Activated CD8-positive, alpha-beta T cell treated with anti-CD3 and anti-CD28 coated beads, Interleukin-2, amount 10 ng/mL, durations not matched to agents 7 days and 5 days (primary cell): ENCODE results near the gene CAPN5. TPM values are rescaled to one million over a fixed set of nuclear protein-coding genes. Genes with fewer than 3 reads are reported as not detected.
A peak's percentile ranks its signal among the peaks of the same experiment; 100 is the strongest.
"Not testable (repeated sequence)": the region's sequence is repeated elsewhere in the genome, so short reads cannot be mapped to it uniquely, and the experiment has no call there.

Experiments used
- ATAC-seq: fragments of 150-1000 bp; cut with Tn5 transposase; one replicate; pipeline ENCODE4 v1.10.0; 2021; ENCODE audit warnings: moderate library complexity
- CTCF ChIA-PET: fragments of 350-600 bp; sonication (Branson Sonifier 250); formaldehyde crosslinking; loops from one replicate; lab custom pipeline; 2021; ENCODE audit warnings: antibody characterized with exemption; lab: Charles Lee
- POLR2A ChIA-PET: fragments of 350-600 bp; sonication (Branson Sonifier 250); formaldehyde crosslinking; loops from one replicate; lab custom pipeline; 2021; ENCODE audit warnings: antibody characterized with exemption; lab: Charles Lee
- DNase-seq: peaks from one replicate; pipeline ENCODE4 v3.0.0-alpha.2; 2020
- H3K27ac Mint-ChIP-seq: one replicate; pipeline ENCODE4 v1.8.0; 2021; ENCODE audit warnings: mild to moderate bottlenecking, mixed read lengths
- H3K27me3 Mint-ChIP-seq: one replicate; pipeline ENCODE4 v1.8.0; 2021; ENCODE audit warnings: low read depth, mixed read lengths
- H3K36me3 Mint-ChIP-seq: one replicate; pipeline ENCODE4 v1.8.0; 2021; ENCODE audit warnings: low read depth, mixed read lengths
- H3K4me1 Mint-ChIP-seq: one replicate; pipeline ENCODE4 v1.8.0; 2021; ENCODE audit warnings: low read depth, mixed read lengths
- H3K4me3 Mint-ChIP-seq: one replicate; pipeline ENCODE4 v1.8.0; 2021; ENCODE audit warnings: mild to moderate bottlenecking, mixed read lengths
- H3K9me3 Mint-ChIP-seq: one replicate; pipeline ENCODE4 v1.8.0; 2022; ENCODE audit warnings: mixed read lengths; ENCODE audit not compliant: insufficient read depth
- total RNA-seq, 2 experiments: library from RNA; stranded (reverse); gene quantifications; one replicate each; pipeline ENCODE4 v1.2.3, GENCODE V29; 2021

The CAPN5 gene
- total RNA-seq, 2 experiments from 2014 or later, result 1.0 to 1.4 TPM

GRCh38 chr11:77093056-77093891 lies 26.5 kb downstream of the CAPN5 start:
- DNase-seq (no peak), ATAC-seq (no peak)
- Mint-ChIP-seq H3K27ac (no peak overlapping the region), H3K36me3 (no peaks in the 10 kb centered on the region), H3K27me3 (no peaks in the 10 kb centered on the region), H3K4me1 (peaks cover 7% of the 10 kb centered on the region), H3K9me3 (no peaks in the 10 kb centered on the region), H3K4me3 (no peak overlapping the region)
- ChIA-PET POLR2A (no interaction called here), CTCF (interaction anchor here (1.0 to 4.6 kb wide), 11 partner anchors 8 to 173 kb away, joined by 3 to 77 read pairs (median 15); partner anchors contain the start of gene MYO7A)

GRCh38 chr11:77093987-77094840 lies 27.4 kb downstream of the CAPN5 start:
- no peaks in the 10 kb centered on the region for H3K36me3 Mint-ChIP-seq
- DNase-seq (no peak), ATAC-seq (no peak)
- ChIA-PET CTCF (interaction anchor here (1.0 to 4.6 kb wide), 3 partner anchors 11 to 46 kb away, joined by 3 to 77 read pairs (median 7); partner anchors contain the start of gene MYO7A), POLR2A (no interaction called here)
- no peak overlapping the region for H3K27ac Mint-ChIP-seq
- no peaks in the 10 kb centered on the region for H3K27me3 Mint-ChIP-seq
- no peak overlapping the region for H3K4me3 Mint-ChIP-seq
- H3K4me1 Mint-ChIP-seq, result peaks cover 7% of the 10 kb centered on the region
- no peaks in the 10 kb centered on the region for H3K9me3 Mint-ChIP-seq

- ATAC-seq (no peak), DNase-seq (no peak)
- no peaks in the 10 kb centered on the region for H3K9me3 Mint-ChIP-seq
- no peak overlapping the region for H3K27ac Mint-ChIP-seq
- no peaks in the 10 kb centered on the region for H3K27me3 Mint-ChIP-seq
- H3K36me3 Mint-ChIP-seq, result no peaks in the 10 kb centered on the region
- ChIA-PET CTCF (interaction anchor here (1.3 kb wide), 1 partner anchor 32 kb away, joined by 7 read pairs; the partner anchor contains the start of gene MYO7A), POLR2A (no interaction called here)
- peaks cover 7% of the 10 kb centered on the region for H3K4me1 Mint-ChIP-seq
- no peak overlapping the region for H3K4me3 Mint-ChIP-seq
Observed at GRCh38 chr11:77094841-77095365, 28.1 kb downstream of the CAPN5 start.

- H3K4me1 Mint-ChIP-seq, result peaks cover 3% of the 10 kb centered on the region
- ChIA-PET CTCF (interaction anchor here (1.3 kb wide), 1 partner anchor 31 kb away, joined by 7 read pairs; the partner anchor contains the start of gene MYO7A), POLR2A (no interaction called here)
- H3K9me3 Mint-ChIP-seq, result no peaks in the 10 kb centered on the region
- ATAC-seq, result no peak
- H3K27me3 Mint-ChIP-seq, result no peaks in the 10 kb centered on the region
- no peaks in the 10 kb centered on the region for H3K36me3 Mint-ChIP-seq
- H3K4me3 Mint-ChIP-seq, result no peak overlapping the region
- no peak for DNase-seq
- H3K27ac Mint-ChIP-seq, result no peak overlapping the region
Observed at GRCh38 chr11:77095551-77096490, 29.1 kb downstream of the CAPN5 start.

GRCh38 chr11:77096591-77097019 lies 29.8 kb downstream of the CAPN5 start:
- Mint-ChIP-seq H3K4me1 (no peaks in the 10 kb centered on the region), H3K9me3 (no peaks in the 10 kb centered on the region), H3K27ac (no peak overlapping the region), H3K36me3 (no peaks in the 10 kb centered on the region), H3K4me3 (no peak overlapping the region), H3K27me3 (no peaks in the 10 kb centered on the region)
- ATAC-seq (no peak), DNase-seq (no peak)
- CTCF ChIA-PET, result no interaction called here
- POLR2A ChIA-PET, result no interaction called here

- H3K4me3 Mint-ChIP-seq, H3K27me3 Mint-ChIP-seq, POLR2A ChIA-PET, H3K36me3 Mint-ChIP-seq, H3K4me1 Mint-ChIP-seq, DNase-seq, ATAC-seq, H3K9me3 Mint-ChIP-seq, H3K27ac Mint-ChIP-seq: not testable (repeated sequence)
- CTCF ChIA-PET, result interaction anchor here (0.6 kb wide), 1 partner anchor 643 kb away, joined by 3 read pairs; no protein-coding TSS in a partner anchor
Observed at GRCh38 chr11:77097180-77097579, 30.4 kb downstream of the CAPN5 start.

GRCh38 chr11:77100166-77101042 lies 33.6 kb downstream of the CAPN5 start:
- Mint-ChIP-seq H3K9me3 (no peaks in the 10 kb centered on the region), H3K36me3 (no peaks in the 10 kb centered on the region), H3K4me1 (no peaks in the 10 kb centered on the region), H3K27me3 (no peaks in the 10 kb centered on the region), H3K4me3 (no peak overlapping the region), H3K27ac (no peak overlapping the region)
- DNase-seq, result no peak
- POLR2A ChIA-PET, result no interaction called here
- CTCF ChIA-PET, result interaction anchor here (0.8 to 1.9 kb wide), 4 partner anchors 9 to 18 kb away, joined by 3 to 15 read pairs (median 4); no protein-coding TSS in a partner anchor
- ATAC-seq, result no peak

GRCh38 chr11:77101043-77101537 lies 34.3 kb downstream of the CAPN5 start:
- no peak overlapping the region for H3K27ac Mint-ChIP-seq
- no peak overlapping the region for H3K4me3 Mint-ChIP-seq
- no peaks in the 10 kb centered on the region for H3K9me3 Mint-ChIP-seq
- no peaks in the 10 kb centered on the region for H3K36me3 Mint-ChIP-seq
- DNase-seq (peak; percentile 37), ATAC-seq (no peak)
- ChIA-PET CTCF (interaction anchor here (1.0 to 1.9 kb wide), 2 partner anchors 10 to 18 kb away, joined by 3 to 15 read pairs; no protein-coding TSS in a partner anchor), POLR2A (no interaction called here)
- H3K4me1 Mint-ChIP-seq, result no peaks in the 10 kb centered on the region
- no peaks in the 10 kb centered on the region for H3K27me3 Mint-ChIP-seq

- H3K27me3 Mint-ChIP-seq, result no peaks in the 10 kb centered on the region
- H3K4me1 Mint-ChIP-seq, result no peaks in the 10 kb centered on the region
- DNase-seq (no peak), ATAC-seq (no peak)
- H3K9me3 Mint-ChIP-seq, result no peaks in the 10 kb centered on the region
- no peaks in the 10 kb centered on the region for H3K36me3 Mint-ChIP-seq
- no peak within 1 kb of the TSS for H3K27ac Mint-ChIP-seq
- ChIA-PET POLR2A (no interaction called here), CTCF (interaction anchor here (0.6 to 1.9 kb wide), 2 partner anchors 11 to 84 kb away, joined by 3 to 15 read pairs; no protein-coding TSS in a partner anchor)
- H3K4me3 Mint-ChIP-seq, result no peak within 1 kb of the TSS
Observed at GRCh38 chr11:77102246-77103210, 35.8 kb downstream of the CAPN5 start, which contains the start of gene OMP. Gene OMP, plus strand, starts transcription at chr11:77102840. Its CDS starts 0 bp downstream, at chr11:77102840.
